ENCODE data around the gene BRI3.

BRI3 gene

DNA sequence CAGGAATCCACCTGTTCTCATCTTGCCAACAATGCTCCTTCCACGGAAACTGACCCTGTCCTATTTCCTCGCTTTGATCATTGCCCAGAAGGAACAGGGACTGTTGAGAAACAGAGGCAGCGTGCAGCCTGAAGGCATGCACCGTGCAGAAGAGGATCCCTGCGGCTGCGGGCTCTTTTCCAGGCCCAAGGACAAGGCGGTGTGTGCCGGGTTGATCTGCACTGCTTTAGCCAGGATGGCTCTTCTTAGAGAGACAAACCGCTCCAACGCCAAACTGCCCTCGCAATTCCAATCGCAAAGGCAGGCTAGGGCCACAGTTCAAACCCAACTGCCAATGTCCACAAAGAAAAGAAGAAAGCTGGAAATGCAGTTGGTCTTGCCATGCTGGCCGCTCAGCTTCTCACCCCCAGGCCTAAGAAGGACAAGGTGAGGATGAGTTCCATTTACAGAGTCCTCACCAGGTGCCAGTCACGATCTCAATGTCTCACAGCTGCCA lies 26.5 kb downstream of the BRI3 start:
- Histone ChIP-seq H3K4me3 (replicated peaks; ENCODE audit: insufficient read depth, low read length) (no peak overlapping the region), H3K27ac (replicated peaks) (no peak overlapping the region), H3K27me3 (ENCODE audit: insufficient read depth, poor library complexity, severe bottlenecking) (no peaks in the 10 kb centered on the region)
- TF ChIP-seq GABPA (IDR thresholded peaks at IDR 0.05; ENCODE audit: low read depth) (no peak), SPI1 (IDR thresholded peaks at IDR 0.05; ENCODE audit: borderline replicate concordance, low read depth) (no peak), CTCF (IDR thresholded peaks at IDR 0.05; ENCODE audit: insufficient read depth, low read length) (no peak), REST (IDR thresholded peaks at IDR 0.05; ENCODE audit: insufficient replicate concordance, low read depth) (no peak), POLR2AphosphoS5 (IDR thresholded peaks at IDR 0.05; ENCODE audit: low read depth) (no peak)
- no peak for DNase-seq (ENCODE audit: low read depth in 1 of 2, low spot score in 1 of 2)

GRCh38 chr7:98309566-98309965 lies 28.1 kb downstream of the BRI3 start:
- no peak for TF ChIP-seq REST (IDR thresholded peaks at IDR 0.05; ENCODE audit: insufficient replicate concordance, low read depth)
- TF ChIP-seq CTCF (IDR thresholded peaks at IDR 0.05; ENCODE audit: insufficient read depth, low read length): no peak
- no peak for TF ChIP-seq SPI1 (IDR thresholded peaks at IDR 0.05; ENCODE audit: borderline replicate concordance, low read depth)
- no peak for TF ChIP-seq GABPA (IDR thresholded peaks at IDR 0.05; ENCODE audit: low read depth)
- TF ChIP-seq POLR2AphosphoS5 (IDR thresholded peaks at IDR 0.05; ENCODE audit: low read depth): no peak
- Histone ChIP-seq H3K27ac (replicated peaks) (no peak overlapping the region), H3K4me3 (replicated peaks; ENCODE audit: insufficient read depth, low read length) (no peak overlapping the region), H3K27me3 (ENCODE audit: insufficient read depth, poor library complexity, severe bottlenecking) (no peaks in the 10 kb centered on the region)
- DNase-seq (ENCODE audit: low read depth in 1 of 2, low spot score in 1 of 2): no peak

GRCh38 chr7:98312201-98312600 lies 30.7 kb downstream of the BRI3 start:
- Histone ChIP-seq H3K27me3 (ENCODE audit: insufficient read depth, poor library complexity, severe bottlenecking) (no peaks in the 10 kb centered on the region), H3K27ac (replicated peaks) (no peak overlapping the region), H3K4me3 (replicated peaks; ENCODE audit: insufficient read depth, low read length) (no peak overlapping the region)
- DNase-seq (ENCODE audit: low read depth in 1 of 2, low spot score in 1 of 2): no peak
- TF ChIP-seq POLR2AphosphoS5 (IDR thresholded peaks at IDR 0.05; ENCODE audit: low read depth): no peak
- TF ChIP-seq SPI1 (IDR thresholded peaks at IDR 0.05; ENCODE audit: borderline replicate concordance, low read depth): no peak
- no peak for TF ChIP-seq GABPA (IDR thresholded peaks at IDR 0.05; ENCODE audit: low read depth)
- no peak for TF ChIP-seq CTCF (IDR thresholded peaks at IDR 0.05; ENCODE audit: insufficient read depth, low read length)
- TF ChIP-seq REST (IDR thresholded peaks at IDR 0.05; ENCODE audit: insufficient replicate concordance, low read depth): no peak

All from HL-60 (cell line).